HepG2 (cell line): ENCODE results near the gene LECT2. TPM values are rescaled to one million over a fixed set of nuclear protein-coding genes. Genes with fewer than 3 reads are reported as not detected.
A peak's percentile ranks its signal among the peaks of the same experiment; 100 is the strongest.

Experiments used
- AKAP8 ChIP-seq: sonication (generic); formaldehyde crosslinking; IDR thresholded peaks from 2 replicates; pipeline ENCODE4 v1.5.1; 2020; ENCODE audit warnings: mild to moderate bottlenecking, missing genetic modification reagents
- BCL6 ChIP-seq: IDR thresholded peaks from 2 replicates; pipeline ENCODE4 v1.6.1; 2016; ENCODE audit warnings: missing genetic modification reagents, missing compliant biosample characterization
- ESRRA ChIP-seq: sonication (generic); formaldehyde crosslinking; IDR thresholded peaks from 2 replicates; pipeline ENCODE4 v1.5.1; 2020; ENCODE audit warnings: mild to moderate bottlenecking, low read depth, missing genetic modification reagents
- HIVEP1 ChIP-seq: sonication (generic); formaldehyde crosslinking; IDR thresholded peaks from 2 replicates; pipeline ENCODE4 v1.4.0; 2020; ENCODE audit warnings: mild to moderate bottlenecking, missing genetic modification reagents
- HMG20A ChIP-seq: IDR thresholded peaks from 2 replicates; pipeline ENCODE4 v1.6.1; 2016; ENCODE audit warnings: borderline replicate concordance
- ISL2 ChIP-seq: sonication (generic); formaldehyde crosslinking; IDR thresholded peaks from 2 replicates; pipeline ENCODE4 v1.5.0; 2020; ENCODE audit warnings: missing genetic modification reagents
- MAFK ChIP-seq, 2 experiments: IDR thresholded peaks in 1 of 2; conservative IDR thresholded peaks in 1 of 2; 2 replicates each; pipeline ENCODE4 v1.6.1; 2011; ENCODE audit warnings: improper control_type of control experiment in 2 of 2, low read length in 2 of 2
- MIER2 ChIP-seq: IDR thresholded peaks from 2 replicates; pipeline ENCODE4 v1.6.1; 2016; ENCODE audit warnings: missing biosample characterization, missing genetic modification reagents
- MTF1 ChIP-seq: sonication (generic); formaldehyde crosslinking; IDR thresholded peaks from 2 replicates; pipeline ENCODE4 v1.5.0; 2020; ENCODE audit warnings: missing genetic modification reagents
- NBN ChIP-seq: fragments of 450-650 bp; conservative IDR thresholded peaks from 2 replicates; pipeline ENCODE4 v1.6.1; 2017
- NCOA2 ChIP-seq: sonication (generic); formaldehyde crosslinking; IDR thresholded peaks from 2 replicates; pipeline ENCODE4 v1.8.0; 2022; ENCODE audit warnings: inconsistent platforms
- NFRKB ChIP-seq: fragments of 450-650 bp; IDR thresholded peaks from 2 replicates; pipeline ENCODE4 v1.6.1; 2017
- RBM22 ChIP-seq: fragments of 200-400 bp; formaldehyde crosslinking; optimal IDR thresholded peaks from 2 replicates; pipeline ENCODE3; 2017; ENCODE audit warnings: mild to moderate bottlenecking, low read length, moderate library complexity
- RNF2 ChIP-seq: fragments of 450-650 bp; conservative IDR thresholded peaks from 2 replicates; pipeline ENCODE4 v1.6.1; 2016; ENCODE audit warnings: low read depth
- SOX13 ChIP-seq, 3 experiments: fragments of 450-650 bp in 1 of 3; sonication (generic) in 1 of 3; formaldehyde crosslinking in 1 of 3; IDR thresholded peaks in 2 of 3; conservative IDR thresholded peaks in 1 of 3; 2 replicates each; pipeline versions ENCODE4 v1.5.0 to v1.6.1; 2016 to 2020; ENCODE audit warnings: antibody characterized with exemption in 1 of 3, mild to moderate bottlenecking in 1 of 3, missing compliant biosample characterization in 1 of 3, missing genetic modification reagents in 1 of 3, moderate library complexity in 1 of 3
- SPEN ChIP-seq: sonication (generic); formaldehyde crosslinking; IDR thresholded peaks from 2 replicates; pipeline ENCODE4 v1.5.1; 2020; ENCODE audit warnings: low read depth, mild to moderate bottlenecking, missing genetic modification reagents
- SUZ12 ChIP-seq: fragments of 150-350 bp; IDR thresholded peaks from 2 replicates; pipeline ENCODE4 v1.6.1; 2014; ENCODE audit warnings: low read depth, low read length
- TOPORS ChIP-seq: sonication (generic); formaldehyde crosslinking; IDR thresholded peaks from 2 replicates; pipeline ENCODE4 v1.8.0; 2023; ENCODE audit warnings: mild to moderate bottlenecking, missing genetic modification reagents
- XRCC5 ChIP-seq: fragments of 200-400 bp; formaldehyde crosslinking; optimal IDR thresholded peaks from 2 replicates; pipeline ENCODE3; 2017; ENCODE audit warnings: mild to moderate bottlenecking, low read length
- ZBTB38 ChIP-seq: sonication (generic); formaldehyde crosslinking; IDR thresholded peaks from 2 replicates; pipeline ENCODE4 v1.5.1; 2020; ENCODE audit warnings: mild to moderate bottlenecking, missing genetic modification reagents
- ZBTB7A ChIP-seq: sonication (generic); formaldehyde crosslinking; IDR thresholded peaks from 2 replicates; pipeline ENCODE4 v1.8.0; 2022; ENCODE audit warnings: mild to moderate bottlenecking, missing genetic modification reagents
- ZNF230 ChIP-seq: sonication (generic); formaldehyde crosslinking; IDR thresholded peaks from 2 replicates; pipeline ENCODE4 v1.4.0; 2020; ENCODE audit warnings: mild to moderate bottlenecking, missing genetic modification reagents
- ZNF430 ChIP-seq: sonication (generic); formaldehyde crosslinking; IDR thresholded peaks from 2 replicates; pipeline ENCODE4 v1.9.0; 2021; ENCODE audit warnings: mild to moderate bottlenecking, missing genetic modification reagents
- ZNF678 ChIP-seq: sonication (generic); formaldehyde crosslinking; IDR thresholded peaks from 2 replicates; pipeline ENCODE4 v1.4.0; 2020; ENCODE audit warnings: mild to moderate bottlenecking, missing genetic modification reagents
- ZNF703 ChIP-seq: sonication (generic); formaldehyde crosslinking; IDR thresholded peaks from 2 replicates; pipeline ENCODE4 v1.5.1; 2020; ENCODE audit warnings: missing genetic modification reagents, mild to moderate bottlenecking, moderate library complexity, borderline replicate concordance
- ZNF746 ChIP-seq: sonication (generic); formaldehyde crosslinking; IDR thresholded peaks from 2 replicates; pipeline ENCODE4 v1.8.0; 2022; ENCODE audit warnings: mild to moderate bottlenecking, missing genetic modification reagents
- polyA plus RNA-seq, 8 experiments: library from polyadenylated mRNA; depleted of rRNA in 3 of 8; stranded (reverse) in 7 of 8; unstranded in 1 of 8; fragments of >200 nt; fragmentation: Illumina TruSeq in 4 of 8; extraction: Trizol in 4 of 8; gene quantifications; 2 replicates each; pipeline versions ENCODE4 v1.2.1 to v1.2.3, GENCODE V29; 2011 to 2016; ENCODE audit warnings: low read depth in 4 of 8, missing spikeins in 1 of 8, mixed read lengths in 1 of 8; ENCODE audit not compliant: insufficient read depth in 1 of 8
- total RNA-seq, 5 experiments: library from RNA; depleted of rRNA; stranded (reverse); fragments of >200 nt; fragmentation: Illumina TruSeq; extraction: Trizol; gene quantifications; 2 replicates each; pipeline ENCODE4 v1.2.3, GENCODE V29; 2016; ENCODE audit warnings: low read depth in 1 of 5
- TF ChIP-seq, protein P1 (sequence below): sonication (generic); formaldehyde crosslinking; IDR thresholded peaks from 2 replicates; pipeline ENCODE4 v1.8.0; 2022; ENCODE audit warnings: missing genetic modification reagents, low read depth, mild to moderate bottlenecking, borderline replicate concordance
- TF ChIP-seq, protein P2 (sequence below): sonication (generic); formaldehyde crosslinking; IDR thresholded peaks from 2 replicates; pipeline ENCODE4 v1.4.0; 2020; ENCODE audit warnings: missing genetic modification reagents, borderline replicate concordance
- TF ChIP-seq, protein P3 (sequence below): sonication (generic); formaldehyde crosslinking; IDR thresholded peaks from 2 replicates; pipeline ENCODE4 v1.5.1; 2020; ENCODE audit warnings: missing genetic modification reagents, mild to moderate bottlenecking, borderline replicate concordance

Gene LECT2
- total and polyA plus RNA-seq, 2 of the 13 experiments (the other 11 are each of a cell fraction or from before 2014, with no cell fraction given), result not detected

DNA sequence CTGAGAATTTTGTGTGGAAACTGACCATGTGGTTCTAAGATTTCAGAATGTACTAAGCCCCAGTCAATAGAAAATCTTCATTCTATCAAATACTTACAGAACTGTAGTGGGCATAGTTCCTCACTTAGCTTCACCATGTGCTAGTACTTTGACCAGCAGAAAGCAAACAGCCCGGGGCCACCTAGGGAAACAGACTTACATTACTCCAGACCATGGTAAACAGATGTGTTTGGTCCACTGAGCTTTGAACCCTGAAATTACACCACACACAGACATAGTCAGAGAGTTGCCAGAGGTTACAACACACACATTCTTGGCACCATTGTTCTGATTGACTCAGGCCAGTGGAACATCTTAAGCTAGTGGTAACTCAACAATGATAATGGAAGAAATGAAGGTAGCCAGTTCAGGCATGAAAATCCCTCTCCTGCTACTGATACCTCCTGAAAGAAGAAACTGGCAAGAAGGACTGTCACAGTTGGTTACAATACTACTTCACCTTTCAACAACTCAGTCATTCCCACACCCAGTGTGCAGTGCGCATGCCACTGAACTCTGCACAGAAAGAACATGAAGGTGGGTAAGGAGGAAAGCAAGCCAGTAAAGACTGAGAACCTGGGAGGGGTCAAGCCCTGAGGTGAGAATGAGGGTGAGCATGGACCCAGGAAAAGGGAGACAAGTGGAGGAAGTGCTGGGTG lies 18.7 kb upstream of the LECT2 start (continued):
- TF ChIP-seq HMG20A (CRISPR knock-in tag) (peak; percentile 98), SUZ12 (no peak), ZNF230 (CRISPR knock-in tag) (no peak), AKAP8 (CRISPR knock-in tag) (no peak), BCL6 (CRISPR knock-in tag) (peak; percentile 98), TOPORS (no peak), ISL2 (CRISPR knock-in tag) (peak; percentile 96), HIVEP1 (no peak), RNF2 (peak; percentile 70), MAFK (conservative IDR thresholded peaks at IDR 0.05 in 1 of 2, IDR thresholded peaks at IDR 0.05 in 1 of 2; ENCODE audit: low read length in 2 of 2) (no peak), XRCC5 (peak; percentile 73), ESRRA (CRISPR knock-in tag) (peak; percentile 93), ZNF430 (CRISPR knock-in tag) (peak; percentile 82), MIER2 (CRISPR knock-in tag) (peak; percentile 69), SOX13 (IDR thresholded peaks at IDR 0.05) (peak; percentile 99), SOX13 (CRISPR knock-in tag; conservative IDR thresholded peaks at IDR 0.05 in 1 of 2, IDR thresholded peaks at IDR 0.05 in 1 of 2) (peak in 1 of 2 experiments; percentile 100; a peak in 2 of 4 replicates), NBN (no peak), ZNF703 (CRISPR knock-in tag) (no peak), NCOA2 (CRISPR knock-in tag) (peak; percentile 99), NFRKB (no peak), ZNF678 (CRISPR knock-in tag) (no peak), RBM22 (no peak), ZBTB7A (no peak), ZNF746 (CRISPR knock-in tag) (no peak), MTF1 (no peak), SPEN (CRISPR knock-in tag) (peak; percentile 87; the same call in 1 of the 2 replicates), ZBTB38 (CRISPR knock-in tag) (no peak)
- TF ChIP-seq, protein P1, sequence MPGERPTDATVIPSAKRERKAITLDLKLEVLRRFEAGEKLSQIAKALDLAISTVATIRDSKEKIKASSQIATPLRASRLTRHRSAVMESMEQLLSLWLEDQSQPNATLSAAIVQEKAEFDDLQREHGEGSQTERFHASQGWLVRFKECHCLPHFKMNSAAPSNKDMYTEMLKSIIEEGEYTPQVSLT (CRISPR knock-in tag), result no peak
- TF ChIP-seq, protein P2, sequence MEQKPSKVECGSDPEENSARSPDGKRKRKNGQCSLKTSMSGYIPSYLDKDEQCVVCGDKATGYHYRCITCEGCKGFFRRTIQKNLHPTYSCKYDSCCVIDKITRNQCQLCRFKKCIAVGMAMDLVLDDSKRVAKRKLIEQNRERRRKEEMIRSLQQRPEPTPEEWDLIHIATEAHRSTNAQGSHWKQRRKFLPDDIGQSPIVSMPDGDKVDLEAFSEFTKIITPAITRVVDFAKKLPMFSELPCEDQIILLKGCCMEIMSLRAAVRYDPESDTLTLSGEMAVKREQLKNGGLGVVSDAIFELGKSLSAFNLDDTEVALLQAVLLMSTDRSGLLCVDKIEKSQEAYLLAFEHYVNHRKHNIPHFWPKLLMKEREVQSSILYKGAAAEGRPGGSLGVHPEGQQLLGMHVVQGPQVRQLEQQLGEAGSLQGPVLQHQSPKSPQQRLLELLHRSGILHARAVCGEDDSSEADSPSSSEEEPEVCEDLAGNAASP, result peak; percentile 98
- TF ChIP-seq, protein P3, sequence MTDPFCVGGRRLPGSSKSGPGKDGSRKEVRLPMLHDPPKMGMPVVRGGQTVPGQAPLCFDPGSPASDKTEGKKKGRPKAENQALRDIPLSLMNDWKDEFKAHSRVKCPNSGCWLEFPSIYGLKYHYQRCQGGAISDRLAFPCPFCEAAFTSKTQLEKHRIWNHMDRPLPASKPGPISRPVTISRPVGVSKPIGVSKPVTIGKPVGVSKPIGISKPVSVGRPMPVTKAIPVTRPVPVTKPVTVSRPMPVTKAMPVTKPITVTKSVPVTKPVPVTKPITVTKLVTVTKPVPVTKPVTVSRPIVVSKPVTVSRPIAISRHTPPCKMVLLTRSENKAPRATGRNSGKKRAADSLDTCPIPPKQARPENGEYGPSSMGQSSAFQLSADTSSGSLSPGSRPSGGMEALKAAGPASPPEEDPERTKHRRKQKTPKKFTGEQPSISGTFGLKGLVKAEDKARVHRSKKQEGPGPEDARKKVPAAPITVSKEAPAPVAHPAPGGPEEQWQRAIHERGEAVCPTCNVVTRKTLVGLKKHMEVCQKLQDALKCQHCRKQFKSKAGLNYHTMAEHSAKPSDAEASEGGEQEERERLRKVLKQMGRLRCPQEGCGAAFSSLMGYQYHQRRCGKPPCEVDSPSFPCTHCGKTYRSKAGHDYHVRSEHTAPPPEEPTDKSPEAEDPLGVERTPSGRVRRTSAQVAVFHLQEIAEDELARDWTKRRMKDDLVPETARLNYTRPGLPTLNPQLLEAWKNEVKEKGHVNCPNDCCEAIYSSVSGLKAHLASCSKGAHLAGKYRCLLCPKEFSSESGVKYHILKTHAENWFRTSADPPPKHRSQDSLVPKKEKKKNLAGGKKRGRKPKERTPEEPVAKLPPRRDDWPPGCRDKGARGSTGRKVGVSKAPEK (CRISPR knock-in tag), result no peak
